ENCODE results near the gene NEUROD2.

NEUROD2 gene

DNA sequence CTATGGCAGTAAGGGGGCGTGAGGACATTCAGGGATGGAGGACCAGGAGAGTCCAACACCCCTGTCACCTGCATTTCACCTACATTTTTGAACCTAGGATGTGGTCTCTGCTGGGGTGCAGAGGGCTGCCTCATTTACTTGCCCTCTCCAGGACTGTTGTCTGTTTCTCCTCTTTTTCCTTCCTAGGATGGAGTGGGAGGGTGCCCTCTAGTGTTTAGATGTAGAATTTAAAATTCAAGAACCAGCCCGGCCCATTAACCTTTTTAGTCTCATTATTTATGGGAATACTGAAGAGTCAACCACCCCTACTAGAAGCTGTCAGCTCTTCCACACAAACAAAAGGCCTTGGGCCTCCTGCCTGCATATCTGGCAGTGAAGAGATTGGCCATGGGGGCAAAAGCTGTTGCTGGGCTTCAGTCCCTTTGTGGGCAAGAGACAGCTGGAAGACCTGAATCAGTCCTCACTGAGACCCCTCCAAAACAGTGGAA is 26.7 kb upstream of the NEUROD2 start:
- DNase-seq: peak; percentile 85

- no peak for DNase-seq
Measured at GRCh38 chr17:39633570-39634183, 26.0 kb upstream of the NEUROD2 start.

- no peak for DNase-seq
Measured at GRCh38 chr17:39632153-39632941, 24.6 kb upstream of the NEUROD2 start.

DNA sequence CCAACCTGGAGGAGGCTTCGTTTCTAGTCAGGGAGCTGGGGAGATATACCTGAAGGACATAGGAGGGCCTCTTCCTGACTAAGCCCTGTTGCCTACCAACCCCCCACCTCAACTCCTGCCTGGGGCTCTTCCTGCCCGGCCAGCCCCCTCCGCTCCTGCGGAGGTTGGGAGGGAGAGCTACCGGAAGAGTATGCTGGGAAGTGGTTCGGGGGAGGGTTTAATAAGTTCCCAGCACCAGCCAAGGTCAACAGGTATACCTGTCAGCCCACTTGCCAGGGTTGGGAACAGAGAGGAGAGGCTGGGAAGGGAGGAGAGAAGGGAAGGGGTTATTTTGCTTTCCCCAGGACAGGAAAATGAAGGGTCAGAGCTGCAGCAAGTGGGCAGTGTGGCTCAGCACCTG is 23.7 kb upstream of the NEUROD2 start:
- no peak for DNase-seq

DNA sequence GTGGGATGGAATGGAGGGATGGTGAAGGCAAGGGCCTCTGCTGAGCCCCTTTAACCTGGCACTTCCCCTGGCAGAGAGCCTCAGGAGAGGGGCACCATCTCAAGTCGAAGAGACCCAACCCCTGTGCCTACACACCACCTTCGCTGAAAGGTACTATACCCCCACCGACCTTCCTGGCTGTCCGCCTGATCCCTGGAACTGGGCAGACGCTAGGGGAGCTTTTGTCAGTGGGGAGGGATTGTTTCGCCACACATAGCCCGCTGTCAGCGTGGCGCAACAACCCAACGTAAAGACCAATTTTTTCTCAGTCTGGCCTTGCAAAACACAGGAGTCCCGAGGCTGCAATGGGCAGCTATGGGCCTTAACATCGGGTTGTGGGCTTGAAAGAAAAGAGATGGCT is 22.2 kb upstream of the NEUROD2 start:
- peak; percentile 55 for DNase-seq

DNA sequence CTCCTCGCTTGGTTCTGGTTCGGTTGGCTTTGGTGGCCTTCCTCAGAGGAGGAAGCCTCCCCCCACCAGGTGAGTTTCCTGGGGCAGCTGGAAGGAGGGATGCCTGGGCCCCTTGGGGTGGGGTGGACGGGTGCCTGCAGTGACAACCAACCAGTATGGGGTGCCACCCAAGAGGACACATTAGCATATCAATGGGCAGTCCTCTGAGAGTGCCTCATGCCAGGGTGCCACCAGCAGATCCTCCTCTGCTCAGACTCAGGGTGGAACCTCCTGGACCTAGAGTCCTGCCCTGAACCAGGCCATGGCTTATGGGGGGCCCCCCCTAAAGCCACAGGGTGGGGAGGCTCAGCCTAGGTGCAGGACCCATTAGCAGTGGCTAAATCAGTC is 21.8 kb upstream of the NEUROD2 start:
- no peak for DNase-seq

GRCh38 chr17:39628655-39629493 is 21.2 kb upstream of the NEUROD2 start:
- no peak for DNase-seq

GRCh38 chr17:39627712-39628516 is 20.2 kb upstream of the NEUROD2 start:
- no peak for DNase-seq

DNA sequence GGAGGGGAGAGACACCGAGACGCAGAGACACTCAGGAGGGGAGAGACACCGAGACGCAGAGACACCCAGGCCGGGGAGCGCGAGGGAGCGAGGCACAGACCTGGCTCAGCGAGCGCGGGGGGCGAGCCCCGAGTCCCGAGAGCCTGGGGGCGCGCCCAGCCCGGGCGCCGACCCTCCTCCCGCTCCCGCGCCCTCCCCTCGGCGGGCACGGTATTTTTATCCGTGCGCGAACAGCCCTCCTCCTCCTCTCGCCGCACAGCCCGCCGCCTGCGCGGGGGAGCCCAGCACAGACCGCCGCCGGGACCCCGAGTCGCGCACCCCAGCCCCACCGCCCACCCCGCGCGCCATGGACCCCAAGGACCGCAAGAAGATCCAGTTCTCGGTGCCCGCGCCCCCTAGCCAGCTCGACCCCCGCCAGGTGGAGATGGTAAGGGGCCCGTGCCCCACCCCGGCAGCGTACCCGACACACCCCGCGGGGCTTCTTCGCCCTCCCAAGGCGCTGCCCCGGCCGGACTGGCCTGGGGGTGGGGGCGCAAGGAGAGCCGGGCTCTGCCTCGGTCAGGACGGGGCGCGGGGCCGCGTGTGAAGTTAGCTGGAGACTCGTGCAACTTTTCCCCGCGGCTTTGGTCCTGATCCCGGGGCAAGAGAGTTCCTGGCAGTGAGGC is 19.5 kb upstream of the NEUROD2 start:
- no peak for DNase-seq

DNA sequence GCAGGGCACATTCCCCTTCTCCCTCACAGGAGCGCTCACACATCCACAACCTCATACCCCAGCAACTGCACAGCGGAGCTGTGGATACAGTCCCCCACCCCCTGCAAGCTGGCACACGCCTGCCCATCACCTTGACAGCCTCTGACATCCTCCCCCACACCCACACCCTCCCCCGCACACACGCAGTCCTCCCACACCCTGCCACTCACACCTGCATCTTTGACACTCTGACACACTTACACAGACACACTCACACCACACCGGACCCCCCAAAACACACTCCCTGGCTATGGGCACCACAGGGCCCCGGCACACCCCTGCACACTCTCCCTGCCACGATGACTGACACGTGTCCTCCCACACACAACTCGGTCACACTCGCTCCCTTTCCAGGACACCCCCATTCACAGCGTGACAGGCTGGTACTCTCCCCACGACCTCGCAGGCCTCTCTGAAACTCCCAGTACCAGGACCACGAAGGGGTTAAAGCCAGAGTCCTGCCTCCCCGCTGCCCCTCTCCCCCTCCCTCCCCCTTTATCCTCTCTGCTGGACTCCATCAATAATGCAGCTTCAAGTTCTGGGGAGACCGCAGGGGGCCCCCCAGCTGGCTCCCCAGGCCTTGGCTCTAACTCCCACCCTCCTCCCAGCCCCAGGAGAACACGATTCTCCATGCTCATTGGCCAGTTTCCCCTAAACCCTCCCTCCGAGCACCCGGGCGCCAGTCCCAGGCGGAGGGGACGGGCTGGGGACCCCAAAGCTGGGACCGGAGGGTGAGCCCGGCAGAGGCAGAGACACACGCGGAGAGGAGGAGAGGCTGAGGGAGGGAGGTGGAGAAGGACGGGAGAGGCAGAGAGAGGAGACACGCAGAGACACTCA is 18.7 kb upstream of the NEUROD2 start, which contains the start of gene PPP1R1B:
PPP1R1B (plus strand) TSS at position 782 of the 876 bp plus-strand sequence. CDS start 441 bp downstream, outside the sequence.
- DNase-seq: no peak

DNA sequence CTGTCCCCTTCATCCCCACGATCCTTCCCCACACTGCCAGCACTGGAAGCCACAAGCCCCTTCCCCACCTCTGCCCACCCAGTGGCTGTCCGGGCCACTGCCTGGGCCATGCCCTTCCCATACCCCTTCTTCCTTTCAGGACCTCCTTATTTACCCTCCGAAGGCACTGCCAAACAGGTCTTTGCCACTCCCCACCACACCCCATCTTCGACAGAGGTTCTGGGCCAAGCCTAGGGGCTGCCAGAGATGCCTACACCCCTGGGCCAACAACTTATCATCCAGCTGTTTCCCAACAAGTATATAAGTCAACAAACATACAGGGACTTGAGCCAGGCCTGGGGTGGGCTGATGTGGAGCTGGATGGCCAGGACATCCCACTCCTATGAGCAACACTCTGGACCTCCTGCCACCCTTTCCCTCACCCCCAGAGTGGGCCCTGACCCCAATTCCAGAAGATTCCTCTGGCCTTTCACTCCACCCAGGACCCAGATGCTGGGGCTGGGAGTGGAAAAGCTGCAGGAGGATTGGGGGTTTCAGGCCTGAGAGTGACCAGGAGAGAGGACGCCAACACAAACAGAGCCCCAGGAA is 17.6 kb upstream of the NEUROD2 start:
- no peak for DNase-seq

- no peak for DNase-seq
Measured at GRCh38 chr17:39624313-39624712, 16.6 kb upstream of the NEUROD2 start.

GRCh38 chr17:39623356-39623950 is 15.7 kb upstream of the NEUROD2 start:
- DNase-seq: peak; percentile 88

DNA sequence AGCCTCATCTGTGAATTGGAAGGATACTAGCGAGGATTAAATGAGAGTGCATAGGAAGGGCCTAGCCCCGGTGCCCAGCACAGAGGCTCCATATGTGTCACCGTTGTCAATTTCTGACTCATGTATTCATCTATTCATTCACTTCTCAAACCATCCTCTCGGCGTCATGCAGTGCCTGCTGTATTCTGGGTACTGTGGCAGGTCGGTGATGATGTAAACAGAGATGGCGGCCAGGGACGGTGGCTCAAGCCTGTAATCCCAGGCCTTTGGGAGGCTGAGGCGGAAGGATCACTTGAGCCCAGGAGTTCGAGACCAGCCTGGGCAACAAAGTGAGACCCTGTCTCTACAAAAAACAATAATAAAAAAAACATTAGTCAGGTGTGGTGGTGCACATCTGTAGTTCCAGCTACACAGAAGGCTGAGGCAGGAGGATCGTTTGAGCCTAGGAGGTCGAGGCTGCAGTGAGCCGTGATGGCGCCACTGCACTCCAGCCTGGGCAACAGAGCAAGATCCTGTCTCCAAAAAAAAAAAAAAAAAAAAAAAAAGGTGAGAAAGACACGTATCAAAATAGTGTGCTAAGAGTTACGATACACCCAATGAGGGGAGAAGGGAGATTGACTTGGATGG is 14.8 kb upstream of the NEUROD2 start:
- no peak for DNase-seq

DNA sequence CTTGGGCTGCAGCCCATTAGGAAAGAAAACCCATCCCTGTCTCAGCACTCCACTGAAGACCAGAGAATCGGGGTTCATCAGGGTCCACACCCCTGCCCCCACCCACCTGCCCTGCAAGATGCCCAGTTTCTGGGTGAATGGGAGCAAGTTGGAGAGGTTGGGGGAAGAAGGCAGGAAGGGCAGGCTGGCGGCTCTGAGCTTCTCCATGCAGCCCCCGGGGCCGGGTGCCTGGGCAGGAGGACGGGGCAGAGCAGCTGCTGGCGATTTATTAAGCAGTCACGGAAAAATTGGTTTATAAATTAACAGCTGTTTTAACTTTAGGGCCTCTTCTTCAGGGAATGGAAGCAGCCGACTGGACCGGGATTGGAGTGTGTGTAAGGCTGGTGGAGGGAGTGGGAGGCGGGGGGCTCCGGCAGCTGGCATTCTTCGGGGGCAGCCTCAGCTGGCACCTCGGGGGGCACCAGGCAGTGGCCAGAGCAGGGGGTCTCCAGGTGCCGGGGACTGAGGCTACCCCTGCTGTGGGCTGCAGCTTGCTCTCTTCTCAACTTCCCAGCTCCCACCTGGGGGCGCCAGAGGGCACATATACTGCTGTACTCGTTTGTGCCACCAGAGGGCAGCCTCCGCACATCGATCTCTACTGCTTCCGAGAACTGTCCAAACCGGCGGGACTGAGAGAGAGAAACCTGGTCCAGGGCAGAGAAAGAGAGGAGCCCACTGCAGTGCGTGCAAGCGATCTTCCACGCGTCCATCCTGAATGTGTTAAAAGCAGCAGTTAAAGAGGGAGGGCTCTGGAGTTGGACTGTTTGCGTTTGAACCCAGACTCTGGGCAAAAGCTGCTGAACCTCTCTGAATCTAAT is 14.0 kb upstream of the NEUROD2 start:
- peak; percentile 88 for DNase-seq

DNA sequence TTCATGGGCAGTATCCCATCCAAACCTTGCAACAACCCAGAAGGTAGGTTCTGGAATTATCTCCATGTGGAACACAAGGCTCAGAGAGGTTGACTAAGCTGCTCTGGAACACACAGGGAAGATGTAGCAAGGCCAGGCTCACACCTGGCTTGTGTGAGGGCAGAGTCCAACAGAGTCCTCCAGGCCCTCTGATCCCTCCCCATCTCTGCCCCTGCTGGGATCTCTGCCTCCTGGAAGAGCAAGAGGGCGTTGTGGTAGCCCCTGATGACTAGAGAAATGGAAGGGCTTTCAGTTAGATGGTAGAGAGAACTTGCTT is 12.0 kb upstream of the NEUROD2 start:
- DNase-seq: no peak

DNA sequence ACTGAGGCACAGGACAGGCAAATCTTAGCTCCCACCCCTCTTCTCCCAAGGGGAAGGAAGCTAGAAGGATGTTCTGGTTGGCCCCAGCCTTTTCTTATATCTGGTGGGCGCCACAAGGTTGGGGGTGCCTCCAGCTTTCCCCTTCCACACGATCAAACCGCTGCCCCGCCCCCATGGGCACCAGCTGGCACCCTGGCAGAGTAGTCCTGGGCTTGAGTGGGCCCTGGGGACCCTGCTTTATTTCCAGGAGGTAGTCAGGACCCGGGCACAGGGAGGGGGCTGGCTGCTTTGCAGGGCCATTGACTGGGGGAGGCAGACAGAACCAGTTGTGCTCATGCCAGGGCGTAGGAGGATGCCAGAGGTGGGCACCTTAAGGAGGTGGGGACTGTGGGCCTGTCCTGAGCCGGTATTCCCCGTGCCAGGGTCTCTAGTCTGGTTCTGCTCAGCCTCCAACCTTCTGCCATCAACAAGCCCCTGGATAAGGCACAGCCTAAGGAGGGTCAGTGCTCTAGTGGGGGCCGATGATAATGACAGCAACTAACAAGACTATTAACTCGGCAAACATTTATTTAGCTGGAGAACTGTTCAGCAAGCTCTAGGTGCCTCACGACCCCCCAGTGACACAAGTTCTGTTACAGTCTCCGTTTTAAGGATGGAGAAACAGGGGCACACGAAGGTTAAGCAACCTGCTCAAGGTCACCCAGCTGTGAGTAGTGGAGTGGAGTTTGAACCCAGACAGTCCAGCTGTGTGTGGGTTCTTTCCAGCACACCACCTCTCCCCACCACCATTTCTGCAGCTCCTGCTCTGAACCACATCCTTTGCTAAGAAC is 11.5 kb upstream of the NEUROD2 start:
- no peak for DNase-seq

Measured in hematopoietic multipotent progenitor cell treated with erythropoietin and hydrocortisone succinate and interleukin-3 and kit ligand, for 6 days (in vitro differentiated cells).